ENCODE measurements around the gene HCN3. TPM values are rescaled to one million over a fixed set of nuclear protein-coding genes. Genes with fewer than 3 reads are reported as not detected.

Gene HCN3
- polyA plus RNA-seq, 4 donors = 9.4 to 11.2 (median 9.7) TPM

DNA sequence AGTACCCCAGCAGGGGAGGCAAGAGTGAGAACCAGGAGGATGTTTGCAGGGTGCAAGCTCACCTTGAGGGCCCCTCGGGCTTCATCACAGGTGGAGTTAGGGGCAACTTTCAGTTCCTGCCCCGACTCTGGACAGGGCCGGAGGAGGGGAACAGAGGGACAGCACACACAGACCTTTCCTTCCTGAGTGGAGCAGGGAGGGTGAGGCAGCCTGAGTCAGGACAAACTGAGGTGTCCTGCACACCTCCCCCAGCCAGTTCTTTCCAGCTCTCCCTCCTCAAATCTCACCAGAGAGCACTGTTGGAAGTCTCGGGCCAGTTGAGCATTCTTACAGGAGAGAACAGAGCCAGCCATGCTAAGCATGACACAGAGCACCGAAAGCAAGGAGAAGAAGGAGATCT lies 23.5 kb upstream of the HCN3 start:
- DNase-seq (ENCODE audit: low read depth in 4 of 4, low spot score in 3 of 4) = no peak

DNA sequence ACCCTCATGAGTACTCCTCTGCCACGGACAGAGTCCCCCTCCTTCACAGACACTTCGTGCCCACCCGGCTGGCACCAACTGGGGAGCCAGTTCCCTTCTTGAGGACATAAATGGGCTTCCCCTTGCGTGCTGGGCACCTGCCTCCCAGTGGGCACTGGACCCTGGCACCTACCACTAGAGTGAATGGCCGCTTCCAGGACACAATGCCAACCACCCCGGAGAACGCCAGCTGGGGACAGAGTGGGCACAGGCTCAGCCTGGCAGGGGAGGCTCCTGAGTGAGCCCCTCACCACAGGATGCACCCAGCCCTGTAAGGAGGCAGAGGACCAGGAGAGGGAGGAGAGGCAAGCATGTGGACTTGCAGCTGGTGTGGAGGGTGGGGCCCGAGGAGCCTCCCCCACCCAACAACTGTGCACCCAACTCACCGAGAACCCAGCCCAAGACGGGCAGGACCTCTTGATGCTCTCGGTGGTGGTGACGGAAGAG lies 23.0 kb upstream of the HCN3 start:
- DNase-seq (ENCODE audit: low read depth in 4 of 4, low spot score in 3 of 4) = no peak

DNA sequence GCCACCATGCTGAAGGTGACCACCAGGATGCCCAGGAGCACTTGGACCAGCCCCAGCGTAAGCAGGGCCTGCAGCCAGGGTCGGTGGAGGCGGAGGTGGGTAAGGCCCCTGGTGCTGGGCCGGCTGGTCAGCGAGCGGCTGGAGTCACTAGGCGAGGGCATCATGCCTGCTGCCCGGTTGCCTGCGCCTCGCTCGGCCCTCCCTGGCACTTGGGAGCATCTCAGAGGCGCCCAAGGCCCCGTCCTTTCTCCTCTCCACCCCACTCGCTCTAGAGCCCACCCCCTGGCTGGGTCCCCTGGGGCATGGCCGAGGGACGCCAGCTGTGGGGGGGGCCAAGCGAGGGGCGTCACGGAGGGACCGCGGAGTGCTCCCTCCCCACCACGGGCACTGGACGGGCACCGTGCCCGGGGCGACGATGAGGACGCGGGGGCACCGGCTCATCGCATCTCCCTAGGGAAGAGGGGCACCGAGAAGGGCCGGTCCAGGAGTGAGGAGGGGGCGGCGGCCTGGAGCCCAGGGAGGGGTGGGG lies 22.5 kb upstream of the HCN3 start:
- DNase-seq (ENCODE audit: low read depth in 4 of 4, low spot score in 3 of 4) = no peak

DNA sequence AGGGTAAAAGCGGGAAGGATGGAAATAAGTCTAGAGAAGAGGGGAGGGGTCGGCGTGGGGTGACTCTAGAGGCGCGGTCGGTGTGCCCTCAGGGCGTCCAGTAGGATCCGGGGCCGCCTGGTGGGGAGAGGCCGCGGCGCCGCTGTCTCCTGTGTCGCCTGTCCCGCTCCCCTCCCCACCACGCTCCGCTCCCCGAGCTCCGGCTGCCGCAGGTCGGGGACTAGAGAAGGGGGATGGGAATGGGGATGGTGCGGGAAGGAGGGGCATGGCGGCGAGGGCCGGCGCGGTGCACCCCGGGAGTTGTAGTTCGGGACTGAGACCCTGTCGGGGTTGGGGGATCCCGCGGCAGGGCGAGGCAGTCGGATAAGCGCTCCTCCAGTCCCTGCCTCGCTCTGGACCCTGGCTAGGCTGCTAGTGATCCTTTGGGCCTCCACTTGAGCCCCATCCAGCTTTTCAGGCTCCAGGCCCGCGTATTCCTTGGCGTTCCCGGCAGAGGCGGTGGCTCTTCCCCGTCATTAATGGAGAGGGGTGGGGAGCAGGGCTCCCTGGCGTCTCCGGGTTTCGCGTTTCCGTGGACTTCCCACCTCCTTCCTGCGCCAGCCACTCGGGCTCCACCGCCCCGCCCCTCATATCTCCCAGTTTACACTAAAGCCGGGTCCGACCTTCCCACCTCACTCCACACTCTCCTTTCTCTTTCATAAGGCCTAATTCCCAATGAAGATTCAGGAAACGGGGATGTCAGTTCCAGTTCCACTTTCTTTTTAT lies 21.8 kb upstream of the HCN3 start, which contains the start of gene ENTREP3:
Gene ENTREP3 (minus strand): TSS at position 241 of the 765 bp plus-strand sequence. CDS start 606 bp downstream, outside the sequence.
- peak in 2 of 4 donors; percentile 74 to 79 for DNase-seq (ENCODE audit: low read depth in 4 of 4, low spot score in 3 of 4)

DNA sequence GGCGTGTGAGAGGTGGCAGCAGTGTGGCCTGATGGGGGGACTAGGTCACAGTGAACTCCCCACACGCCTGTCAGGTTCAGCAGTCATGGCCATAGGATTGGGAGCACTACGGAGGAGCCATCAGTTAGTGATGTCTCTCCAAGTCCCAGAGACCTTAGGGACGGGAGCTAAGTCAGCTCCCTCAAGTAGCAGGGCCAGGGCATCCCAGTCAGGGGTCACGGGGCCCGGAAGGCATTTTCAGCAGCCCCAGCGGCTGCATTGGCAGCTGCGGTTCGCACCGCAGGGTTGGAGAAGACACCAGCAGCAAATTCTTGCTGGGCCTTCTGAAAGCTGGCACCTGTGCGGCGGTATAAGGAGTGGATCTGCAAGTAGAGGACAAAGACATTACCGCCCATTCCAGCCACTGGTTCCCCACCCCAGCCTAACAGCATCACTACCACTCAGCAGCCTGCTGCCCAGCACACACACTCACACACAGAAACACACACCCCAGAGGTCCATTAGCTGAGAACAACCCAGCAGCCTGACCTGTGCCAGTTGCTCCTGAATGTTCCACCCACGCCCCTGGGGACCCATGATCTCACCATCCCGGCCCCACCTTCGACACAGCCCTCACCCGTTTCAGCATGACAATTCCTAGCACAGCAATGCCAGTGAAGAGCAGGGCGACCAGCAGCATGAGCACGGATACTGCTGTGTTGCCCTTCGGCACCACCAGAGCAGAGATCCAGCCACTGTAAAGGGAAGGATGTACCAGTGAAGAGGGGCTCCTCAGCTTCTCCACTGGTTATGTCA lies 21.0 kb upstream of the HCN3 start:
- DNase-seq (ENCODE audit: low read depth in 4 of 4, low spot score in 3 of 4) = no peak

DNA sequence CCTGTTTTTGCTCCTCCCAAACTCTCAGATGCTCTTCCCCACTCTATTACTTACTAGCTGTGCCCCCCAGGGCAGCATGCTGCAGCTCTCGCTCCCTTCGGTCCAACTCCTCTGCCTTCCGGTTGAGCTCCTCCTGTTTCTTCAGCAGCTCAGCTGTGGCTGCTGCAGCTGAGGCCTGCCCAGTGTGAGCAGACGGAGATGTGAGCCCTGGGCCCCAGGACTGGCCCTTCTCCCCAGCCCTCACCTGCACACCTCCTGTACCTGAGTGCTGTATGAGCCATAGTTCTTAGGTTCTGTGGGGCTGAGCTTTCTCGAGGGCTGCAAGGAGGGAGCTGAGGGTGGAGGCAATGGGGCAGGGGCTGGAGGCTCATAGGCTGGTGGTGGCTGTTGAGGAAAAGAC lies 17.0 kb upstream of the HCN3 start:
- DNase-seq (ENCODE audit: low read depth in 4 of 4, low spot score in 3 of 4) = no peak

DNA sequence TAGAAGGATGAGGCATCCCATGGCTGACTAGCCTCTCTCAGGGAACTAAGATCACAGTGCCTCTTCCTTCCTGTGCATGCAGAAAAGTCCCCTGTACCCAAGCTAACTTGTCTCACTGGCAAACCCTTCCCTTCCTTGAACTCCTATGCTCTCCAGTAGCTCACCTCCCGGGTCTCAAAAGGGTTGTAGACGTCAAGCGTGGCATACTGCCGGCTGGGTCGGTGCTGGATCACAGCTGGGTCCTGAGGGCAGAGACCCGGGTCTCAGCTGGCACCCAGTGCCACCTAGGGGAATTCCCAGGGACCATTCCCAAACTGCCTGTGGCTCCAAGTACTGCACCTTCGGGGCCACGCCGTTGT lies 15.8 kb upstream of the HCN3 start:
- DNase-seq (ENCODE audit: low read depth in 4 of 4, low spot score in 3 of 4) = no peak

DNA sequence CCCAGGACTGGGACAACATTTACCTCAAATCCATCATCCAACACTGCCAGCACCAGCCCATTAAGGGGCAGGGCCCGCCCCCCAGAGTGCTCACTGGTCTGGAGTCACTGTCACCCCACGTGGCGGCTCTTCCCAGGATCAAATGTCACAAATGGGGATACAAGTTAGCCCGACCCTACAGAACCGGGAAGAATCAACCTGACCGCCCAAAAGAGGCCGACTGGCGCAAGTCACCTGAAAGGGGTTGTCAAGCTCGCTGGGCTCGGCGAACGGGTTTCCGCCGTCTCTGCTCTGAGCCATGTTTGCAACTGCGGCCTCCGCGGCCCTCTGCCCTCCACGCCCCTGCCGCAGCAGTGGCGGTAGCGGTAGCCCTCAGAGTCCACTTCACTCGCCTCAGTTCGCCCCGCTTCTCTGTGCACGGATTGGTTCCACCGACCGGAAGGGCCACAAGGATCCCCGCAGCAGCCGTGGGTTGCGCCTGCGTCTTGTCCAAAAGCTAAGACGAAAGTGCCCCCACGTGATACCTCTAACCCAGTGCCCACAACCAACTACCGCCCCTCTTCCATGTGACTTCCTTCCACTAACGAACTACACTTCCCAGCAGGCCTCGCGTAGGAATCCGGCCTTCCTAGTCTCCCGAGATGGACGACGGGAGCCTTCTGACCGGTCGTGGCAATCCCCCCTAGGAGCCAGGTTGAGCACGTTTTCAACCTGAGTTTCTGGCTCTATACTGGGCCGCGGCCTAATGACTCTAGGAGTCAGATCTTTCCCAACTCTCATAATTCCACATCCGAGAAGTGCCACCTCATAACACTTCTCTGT lies 15.2 kb upstream of the HCN3 start, which contains the start of gene SCAMP3:
Gene SCAMP3 (minus strand): TSS at position 509 of the 822 bp plus-strand sequence. CDS start 209 bp downstream, at position 300.
- DNase-seq (ENCODE audit: low read depth in 4 of 4, low spot score in 3 of 4) = peak in 3 of 4 donors; percentile 95 to 96 (median 95)

DNA sequence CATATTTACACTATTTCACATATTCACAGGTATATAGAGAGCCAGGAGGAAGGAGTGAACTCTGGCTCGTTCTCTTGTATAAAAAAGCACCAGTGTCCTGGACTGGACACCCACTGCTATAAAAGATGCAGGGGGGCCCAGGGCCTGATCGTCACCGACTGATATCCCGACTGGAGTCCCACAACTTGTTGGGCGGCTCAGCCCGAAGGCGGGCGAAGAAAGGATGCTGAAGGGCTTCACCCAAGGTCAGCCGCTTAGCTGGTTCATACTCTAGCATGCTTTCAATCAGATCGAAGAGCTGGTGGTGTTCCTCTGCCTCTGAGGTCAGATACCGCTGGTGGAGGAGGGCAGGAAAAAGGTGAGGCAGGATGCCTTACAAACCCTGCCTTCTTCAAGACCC lies 14.2 kb upstream of the HCN3 start:
- no peak for DNase-seq (ENCODE audit: low read depth in 4 of 4, low spot score in 3 of 4)

DNA sequence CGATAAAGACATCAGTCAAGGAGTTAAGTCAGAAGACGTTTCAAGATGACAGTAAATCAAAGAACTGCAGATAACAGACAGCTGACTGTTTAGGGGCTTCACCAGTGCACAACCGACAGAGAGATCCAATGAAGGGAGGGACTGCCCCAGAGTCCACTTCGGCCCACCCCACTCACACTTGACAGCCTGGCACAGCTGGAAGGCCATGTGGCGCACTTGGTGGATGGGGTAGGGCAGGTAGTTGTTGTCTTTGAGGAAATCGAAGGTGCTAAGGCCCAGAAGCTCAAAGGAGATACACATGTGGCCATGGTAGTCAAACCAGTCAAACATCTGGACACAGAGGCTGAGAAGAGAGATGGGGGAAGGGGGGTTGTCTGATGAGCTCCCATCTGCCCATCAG lies 10.7 kb upstream of the HCN3 start:
- no peak for DNase-seq (ENCODE audit: low read depth in 4 of 4, low spot score in 3 of 4)

DNA sequence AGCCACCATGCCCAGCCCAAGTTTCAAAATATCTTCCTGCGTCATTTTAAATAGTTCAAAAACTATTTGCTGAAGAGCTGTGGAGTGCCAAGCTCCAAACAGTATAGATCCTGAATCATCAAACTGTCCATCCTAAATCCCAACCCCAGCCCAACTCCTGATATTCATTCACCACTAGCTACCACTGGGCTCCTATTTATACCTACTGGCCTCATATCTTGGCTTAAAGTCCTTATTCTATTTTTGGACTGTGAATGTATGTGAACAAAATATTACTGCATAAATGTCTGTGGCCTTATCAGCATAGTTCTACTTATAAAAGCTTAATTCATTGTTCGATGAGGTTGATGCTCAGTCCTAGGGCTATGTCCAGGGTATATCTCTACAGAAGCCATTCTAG lies 9.9 kb upstream of the HCN3 start:
- no peak for DNase-seq (ENCODE audit: low read depth in 4 of 4, low spot score in 3 of 4)

DNA sequence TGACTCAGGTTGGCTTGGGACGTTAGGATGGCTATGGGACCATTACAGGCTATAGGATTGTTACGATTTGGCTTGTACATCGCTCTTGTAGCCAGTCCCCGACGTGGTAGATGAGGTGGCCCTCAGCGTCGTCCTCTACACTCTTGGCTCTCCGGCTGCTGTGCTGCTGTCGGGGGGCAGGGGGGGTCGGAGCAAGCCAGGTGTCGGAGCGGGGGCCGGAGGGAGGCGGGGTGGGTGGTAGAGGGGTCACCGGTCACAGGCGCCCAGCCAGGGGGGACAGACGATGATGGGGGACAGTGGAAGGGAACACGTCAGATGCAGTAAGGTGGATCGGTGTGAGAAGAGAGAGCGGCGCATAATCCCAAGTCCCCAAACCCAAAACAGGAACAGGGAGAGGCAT lies 8.6 kb upstream of the HCN3 start:
- no peak for DNase-seq (ENCODE audit: low read depth in 4 of 4, low spot score in 3 of 4)

DNA sequence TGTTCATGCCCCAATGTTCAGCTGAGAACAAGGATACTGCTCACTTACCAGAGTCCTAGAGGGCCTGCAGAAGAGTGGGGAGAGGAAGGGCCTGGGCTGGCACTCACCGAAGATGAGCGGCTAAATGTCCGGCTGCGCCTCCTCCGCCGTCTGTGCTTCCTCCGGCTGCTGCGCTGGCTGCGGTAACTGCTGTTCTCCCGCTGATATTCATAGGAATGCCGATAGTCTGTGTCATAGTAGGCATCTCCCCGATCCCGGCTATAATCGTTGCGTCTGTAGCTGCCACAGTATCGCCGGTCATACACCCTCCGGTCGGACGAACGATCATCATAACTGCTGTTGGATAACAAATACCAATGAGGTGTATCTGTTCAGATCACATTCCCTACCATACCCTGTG lies 7.9 kb upstream of the HCN3 start:
- DNase-seq (ENCODE audit: low read depth in 4 of 4, low spot score in 3 of 4) = no peak

DNA sequence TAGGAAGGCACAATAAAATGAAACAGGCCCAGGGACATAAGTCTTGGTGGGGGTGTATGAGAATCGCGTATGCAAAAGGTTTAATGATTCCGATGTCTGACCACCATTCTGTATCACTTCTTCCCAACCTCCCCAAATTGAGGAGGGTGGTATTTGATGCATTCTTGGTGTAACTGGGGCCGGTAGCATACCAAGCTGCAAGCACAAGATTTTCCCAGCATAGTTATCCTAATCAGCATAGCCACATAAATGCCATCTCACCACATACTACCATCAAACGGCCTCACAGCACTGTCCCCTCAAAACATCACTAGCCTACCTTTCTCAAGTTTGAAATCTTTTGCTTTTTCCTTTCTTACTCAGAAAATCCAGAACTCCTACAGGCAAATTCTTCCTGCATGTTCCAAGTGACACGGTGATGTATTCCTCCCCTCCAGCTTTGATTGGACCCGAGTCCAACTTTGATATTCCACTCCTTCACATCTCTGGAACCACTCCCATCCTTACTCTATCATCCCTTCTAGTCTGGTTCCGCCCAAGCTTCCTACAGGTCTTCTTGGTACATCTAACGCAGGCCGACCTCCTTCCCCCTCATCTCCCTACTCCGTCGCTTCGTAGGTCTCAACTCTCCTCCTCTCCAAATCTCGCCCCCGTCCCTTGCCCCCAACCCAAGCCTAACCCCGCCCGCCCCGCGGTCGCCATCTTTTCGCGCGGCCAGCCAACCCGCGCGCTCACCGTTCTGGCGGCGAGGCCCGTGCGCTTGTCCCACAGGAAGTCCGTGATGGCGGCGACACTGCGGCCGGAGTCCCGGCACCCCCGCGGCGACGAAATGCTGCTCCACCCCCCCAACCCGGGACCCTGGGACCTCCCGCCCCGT lies 4.6 kb upstream of the HCN3 start:
- no peak for DNase-seq (ENCODE audit: low read depth in 4 of 4, low spot score in 3 of 4)

DNA sequence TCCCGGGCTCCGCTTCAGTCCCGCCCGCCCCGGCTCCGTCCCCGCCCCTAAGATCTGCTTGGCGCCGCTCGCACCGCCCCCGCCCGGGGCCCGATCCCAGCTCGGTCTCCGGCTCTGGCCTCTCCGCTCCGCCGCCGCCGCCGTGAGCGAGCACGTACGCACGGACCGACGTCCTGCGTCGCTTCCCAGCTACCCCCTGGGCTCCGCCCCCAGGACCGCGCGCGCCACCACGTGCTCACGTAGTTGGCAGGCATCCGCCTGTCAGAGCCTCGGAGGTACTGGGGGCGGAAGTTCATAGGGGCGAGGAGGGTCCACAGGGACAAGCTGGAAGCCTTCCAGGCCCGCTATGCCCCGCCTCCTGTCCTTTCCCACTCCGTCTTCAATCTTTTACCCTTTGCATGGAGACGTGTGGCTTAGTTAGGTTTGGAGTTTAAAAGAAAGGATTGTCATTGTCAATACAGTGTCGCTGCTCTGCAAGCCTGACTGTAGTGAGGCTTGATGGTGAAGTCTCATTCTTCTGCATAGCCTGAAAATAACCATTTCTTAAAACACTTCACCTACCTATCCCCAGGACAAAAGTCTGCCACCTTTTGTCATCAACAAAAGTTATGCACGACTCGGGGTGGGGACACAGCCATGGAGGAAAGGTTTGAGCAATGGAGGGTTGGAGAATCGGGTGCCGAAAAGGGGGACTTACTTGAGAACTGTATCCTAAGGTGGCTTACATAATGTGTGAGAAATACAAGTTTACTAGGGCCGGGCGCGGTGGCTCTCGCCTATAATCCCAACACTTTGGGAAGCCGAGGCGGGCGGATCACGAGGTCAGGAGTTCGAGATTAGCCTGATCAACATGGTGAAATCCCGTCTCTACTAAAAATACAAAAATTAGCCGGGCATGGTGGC lies 3.7 kb upstream of the HCN3 start, which contains the start of gene CLK2:
Gene CLK2 (minus strand): TSS at position 162 of the 903 bp plus-strand sequence. CDS start 2,527 bp downstream, outside the sequence.
- DNase-seq (ENCODE audit: low read depth in 4 of 4, low spot score in 3 of 4) = peak; percentile 89 to 91 (median 90)

DNA sequence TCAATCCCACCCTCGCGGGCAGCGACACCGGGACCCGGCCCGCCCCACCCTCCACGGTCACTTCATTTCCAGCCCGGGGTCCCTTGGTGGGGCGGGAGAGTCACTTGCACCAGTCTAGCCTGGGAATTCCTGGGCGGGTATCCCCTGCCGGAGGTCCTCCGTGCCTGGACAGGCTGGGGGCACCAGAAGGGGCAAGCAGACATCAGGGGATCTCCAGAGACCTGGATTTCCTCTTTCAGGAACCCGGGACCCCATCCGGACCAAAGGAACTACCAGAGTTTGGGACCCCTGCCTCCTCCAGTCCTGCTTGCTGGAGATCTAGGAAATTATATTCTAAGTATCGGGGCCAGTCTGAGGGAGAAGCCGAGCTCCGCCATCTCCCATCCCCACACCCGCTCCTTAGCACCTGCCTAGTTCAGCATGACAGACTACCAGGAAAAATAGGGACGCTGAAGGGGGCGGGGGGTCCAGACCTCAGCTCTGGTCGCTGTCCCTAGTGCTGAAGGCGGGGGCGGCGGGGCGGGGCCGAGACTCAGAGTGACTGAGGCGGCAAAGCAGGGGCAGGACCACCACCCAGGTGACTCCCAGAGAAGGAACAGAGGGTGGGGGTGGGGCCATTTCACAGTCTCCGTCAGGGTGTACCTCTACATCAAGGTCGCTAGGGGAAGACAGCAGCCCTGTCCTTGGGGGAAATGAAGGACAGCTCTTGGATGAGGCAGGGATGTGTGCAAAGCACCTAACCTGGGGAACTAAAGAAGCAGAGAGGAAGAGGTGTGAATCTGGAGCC lies 832 bp downstream of the HCN3 start:
- peak in 2 of 4 donors; percentile 60 to 66 for DNase-seq (ENCODE audit: low read depth in 4 of 4, low spot score in 3 of 4)

DNA sequence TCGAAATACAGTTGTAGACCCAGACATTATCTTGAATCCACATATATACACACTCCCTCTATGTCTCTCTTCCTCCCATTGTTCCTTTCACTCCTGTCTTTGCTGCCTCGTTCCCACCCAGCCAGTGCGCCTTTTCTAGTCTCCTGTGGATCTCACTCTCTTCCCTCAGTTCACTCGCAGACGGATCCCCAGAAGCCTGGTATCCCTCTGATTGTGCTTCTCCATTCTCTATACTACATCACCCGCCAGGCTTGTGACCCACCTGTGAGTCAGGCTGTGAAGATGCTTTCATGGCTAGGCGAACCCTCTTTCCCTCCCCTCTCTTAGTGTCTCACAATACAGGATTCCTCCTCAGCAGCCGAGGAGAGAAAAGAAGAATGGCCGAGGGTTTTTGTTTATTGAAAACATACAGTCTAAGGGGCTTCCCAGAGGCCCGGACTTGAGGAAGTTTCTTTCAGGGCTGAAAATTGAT lies 1.5 kb downstream of the HCN3 start:
- DNase-seq (ENCODE audit: low read depth in 4 of 4, low spot score in 3 of 4) = no peak
